D721Med (cell line): ENCODE results near the gene ZNF316.

Experiments
- DNase-seq: peaks from one replicate; pipeline ENCODE4 v3.0.0; 2011; ENCODE audit warnings: low spot score; ENCODE audit not compliant: insufficient read length
- FAIRE-seq: peaks from 2 replicates; lab custom pipeline; 2011; peaks lifted over from hg19 to GRCh38; lab: Jason Lieb, UNC
- CTCF ChIP-seq: IDR thresholded peaks from 2 replicates; pipeline ENCODE4 v1.5.1; 2012; ENCODE audit warnings: mild to moderate bottlenecking, control low read depth; ENCODE audit not compliant: insufficient read depth; ENCODE audit errors: missing control alignments

ZNF316 gene

GRCh38 chr7:6622134-6622710, 14.9 kb upstream of the ZNF316 start:
- FAIRE-seq (no peak), DNase-seq (no peak)
- TF ChIP-seq CTCF, result no peak

GRCh38 chr7:6623589-6624245, 13.4 kb upstream of the ZNF316 start:
- FAIRE-seq (no peak), DNase-seq (no peak)

GRCh38 chr7:6624246-6624611, 12.9 kb upstream of the ZNF316 start:
- FAIRE-seq, result no peak
- DNase-seq, result no peak
- TF ChIP-seq CTCF, result no peak

More at GRCh38 chr7:6623589-6624245, 13.4 kb upstream of the ZNF316 start:
- no peak for TF ChIP-seq CTCF

- DNase-seq (no peak), FAIRE-seq (no peak)
- TF ChIP-seq CTCF, result no peak
Measured at GRCh38 chr7:6628045-6628444, 9.1 kb upstream of the ZNF316 start.

GRCh38 chr7:6630007-6630849, 6.9 kb upstream of the ZNF316 start:
- DNase-seq (no peak), FAIRE-seq (no peak)
- TF ChIP-seq CTCF, result no peak

- DNase-seq (no peak), FAIRE-seq (no peak)
- TF ChIP-seq CTCF, result no peak
Measured at GRCh38 chr7:6631605-6632004, 5.5 kb upstream of the ZNF316 start.
